ENCODE results near the gene PRR16. TPM values are rescaled to one million over a fixed set of nuclear protein-coding genes. Genes with fewer than 3 reads are reported as not detected.

PRR16 gene
- total and polyA plus RNA-seq, 2 experiments from 2014 or later = 1.0 to 1.7 TPM

- TF ChIP-seq EZH2 (IDR thresholded peaks at IDR 0.05; ENCODE audit: low read depth, unreplicated experiment) (no peak), ETS1 (IDR thresholded peaks at IDR 0.05) (no peak), REST (IDR thresholded peaks at IDR 0.05; ENCODE audit: unreplicated experiment) (no peak), ZNF114 (CRISPR knock-in tag; IDR thresholded peaks at IDR 0.05) (no peak)
These were observed 99.9 kb downstream of the PRR16 start (continued) for GRCh38 chr5:120564013-120564412.

- H3K79me2 ChIP-seq (replicated peaks; ENCODE audit: insufficient read depth) = no peaks in the 10 kb centered on the region
- 0 out of 2 replicates have a peak, but pooled peaks cover 3% of the 10 kb centered on the region for H3K9me2 ChIP-seq (ENCODE audit: insufficient read depth)
- Mint-ChIP-seq H3K9me3 (no peaks in the 10 kb centered on the region; the same call in 2 of the 3 replicates), H3K4me1 (peaks cover 8% of the 10 kb centered on the region; the same call in 1 of the 3 replicates), H3K4me3 (no peak overlapping the region), H3K27me3 (ENCODE audit: insufficient read depth, low read depth, poor library complexity) (no peaks in the 10 kb centered on the region), H3K27ac (no peak overlapping the region; the same call in 1 of the 2 replicates), H3K36me3 (ENCODE audit: low read depth) (no peaks in the 10 kb centered on the region)
- no peaks in the 10 kb centered on the region for H4K20me1 ChIP-seq (replicated peaks; ENCODE audit: insufficient read depth)
- H3F3A ChIP-seq (replicated peaks; ENCODE audit: low read depth) = no peaks in the 10 kb centered on the region
- no peak for DNase-seq (ENCODE audit: low spot score)
- no peak overlapping the region for H3K4me3 ChIP-seq
- no peak overlapping the region for H2AFZ ChIP-seq
- H3K4me1 ChIP-seq (ENCODE audit: insufficient read depth) = no peaks in the 10 kb centered on the region
- ATAC-seq = no peak
- no peaks in the 10 kb centered on the region for H3K27me3 ChIP-seq (ENCODE audit: insufficient read depth)
- H3K4me2 ChIP-seq = no peak overlapping the region
- no peaks in the 10 kb centered on the region for H3K36me3 ChIP-seq (ENCODE audit: insufficient read depth)
- H3K27ac ChIP-seq (ENCODE audit: low read depth) = no peak overlapping the region
- TF ChIP-seq EZH2 (IDR thresholded peaks at IDR 0.05; ENCODE audit: low read depth, unreplicated experiment) (no peak), JUNB (IDR thresholded peaks at IDR 0.05; ENCODE audit: unreplicated experiment) (no peak), NANOG (IDR thresholded peaks at IDR 0.05; ENCODE audit: borderline replicate concordance) (no peak), REST (IDR thresholded peaks at IDR 0.05; ENCODE audit: unreplicated experiment) (no peak), ZNF462 (CRISPR knock-in tag; IDR thresholded peaks at IDR 0.05) (no peak), STAT1 (IDR thresholded peaks at IDR 0.05; ENCODE audit: unreplicated experiment) (no peak), ZNF114 (CRISPR knock-in tag; IDR thresholded peaks at IDR 0.05) (no peak), EZH2phosphoT487 (IDR thresholded peaks at IDR 0.05; ENCODE audit: unreplicated experiment) (no peak), CREB1 (CRISPR knock-in tag; IDR thresholded peaks at IDR 0.05; ENCODE audit: low read depth) (no peak), POLR2AphosphoS5 (IDR thresholded peaks at IDR 0.05; ENCODE audit: low read depth) (no peak)
These were observed 103.0 kb downstream of the PRR16 start for GRCh38 chr5:120567066-120567465.

All from GM23338 (cell line).